T-helper 2 cell treated with Interferon-gamma antibody and Interleukin-4, amounts not matched to agents 5 μg/mL and 100 μg/mL, for 36 hours (primary cell): ENCODE measurements around the gene C5orf47.

ENCODE experiments used
- DNase-seq: peaks from one replicate; pipeline ENCODE4 v3.0.0; 2021; ENCODE audit warnings: low spot score
- H3K27ac Mint-ChIP-seq: one replicate; pipeline ENCODE4 v1.8.0; 2021; ENCODE audit warnings: mild to moderate bottlenecking, mixed read lengths
- H3K27me3 Mint-ChIP-seq: one replicate; pipeline ENCODE4 v1.8.0; 2021; ENCODE audit warnings: low read depth, mixed read lengths
- H3K36me3 Mint-ChIP-seq: one replicate; pipeline ENCODE4 v1.8.0; 2021; ENCODE audit warnings: low read depth, mixed read lengths
- H3K4me1 Mint-ChIP-seq: one replicate; pipeline ENCODE4 v1.8.0; 2021; ENCODE audit warnings: low read depth, mixed read lengths
- H3K4me3 Mint-ChIP-seq: one replicate; pipeline ENCODE4 v1.8.0; 2022; ENCODE audit warnings: mild to moderate bottlenecking, moderate library complexity, mixed read lengths
- H3K9me3 Mint-ChIP-seq: one replicate; pipeline ENCODE4 v1.8.0; 2021; ENCODE audit warnings: mixed read lengths

Gene C5orf47

GRCh38 chr5:173963182-173963838 lies 25.7 kb upstream of the C5orf47 start:
- no peaks in the 10 kb centered on the region for H3K4me1 Mint-ChIP-seq

GRCh38 chr5:173963867-173964441 lies 25.0 kb upstream of the C5orf47 start:
- no peak overlapping the region for H3K27ac Mint-ChIP-seq
- H3K36me3 Mint-ChIP-seq = no peaks in the 10 kb centered on the region
- no peaks in the 10 kb centered on the region for H3K4me1 Mint-ChIP-seq
- no peaks in the 10 kb centered on the region for H3K9me3 Mint-ChIP-seq
- H3K27me3 Mint-ChIP-seq = no peaks in the 10 kb centered on the region
- no peak for DNase-seq
- no peak overlapping the region for H3K4me3 Mint-ChIP-seq

More at GRCh38 chr5:173963182-173963838, 25.7 kb upstream of the C5orf47 start:
- Mint-ChIP-seq H3K27me3 (no peaks in the 10 kb centered on the region), H3K9me3 (no peaks in the 10 kb centered on the region), H3K27ac (no peak overlapping the region), H3K4me3 (no peak overlapping the region), H3K36me3 (no peaks in the 10 kb centered on the region)
- no peak for DNase-seq

GRCh38 chr5:173964506-173964905 lies 24.5 kb upstream of the C5orf47 start:
- Mint-ChIP-seq H3K9me3 (no peaks in the 10 kb centered on the region), H3K27me3 (no peaks in the 10 kb centered on the region), H3K4me1 (no peaks in the 10 kb centered on the region), H3K27ac (no peak overlapping the region), H3K4me3 (no peak overlapping the region), H3K36me3 (no peaks in the 10 kb centered on the region)
- DNase-seq = no peak

GRCh38 chr5:173967241-173967640 lies 21.7 kb upstream of the C5orf47 start:
- H3K27me3 Mint-ChIP-seq = peaks cover 2% of the 10 kb centered on the region
- H3K27ac Mint-ChIP-seq = no peak overlapping the region
- no peaks in the 10 kb centered on the region for H3K36me3 Mint-ChIP-seq
- no peaks in the 10 kb centered on the region for H3K4me1 Mint-ChIP-seq
- H3K4me3 Mint-ChIP-seq = no peak overlapping the region
- no peaks in the 10 kb centered on the region for H3K9me3 Mint-ChIP-seq
- no peak for DNase-seq

GRCh38 chr5:173968154-173968797 lies 20.7 kb upstream of the C5orf47 start:
- H3K36me3 Mint-ChIP-seq = no peaks in the 10 kb centered on the region
- H3K27me3 Mint-ChIP-seq = peaks cover 2% of the 10 kb centered on the region
- H3K4me1 Mint-ChIP-seq = peaks cover 3% of the 10 kb centered on the region
- H3K4me3 Mint-ChIP-seq = no peak overlapping the region
- H3K9me3 Mint-ChIP-seq = no peaks in the 10 kb centered on the region
- H3K27ac Mint-ChIP-seq = no peak overlapping the region
- DNase-seq = no peak

GRCh38 chr5:173969167-173970049 lies 19.6 kb upstream of the C5orf47 start:
- H3K27me3 Mint-ChIP-seq = peaks cover 2% of the 10 kb centered on the region
- peaks cover 5% of the 10 kb centered on the region for H3K4me1 Mint-ChIP-seq
- no peak for DNase-seq
- no peaks in the 10 kb centered on the region for H3K36me3 Mint-ChIP-seq
- H3K9me3 Mint-ChIP-seq = no peaks in the 10 kb centered on the region
- H3K4me3 Mint-ChIP-seq = no peak overlapping the region
- H3K27ac Mint-ChIP-seq = no peak overlapping the region

- H3K36me3 Mint-ChIP-seq = no peaks in the 10 kb centered on the region
- H3K4me1 Mint-ChIP-seq = peaks cover 5% of the 10 kb centered on the region
- H3K27me3 Mint-ChIP-seq = peaks cover 3% of the 10 kb centered on the region
- H3K9me3 Mint-ChIP-seq = no peaks in the 10 kb centered on the region
- no peak overlapping the region for H3K4me3 Mint-ChIP-seq
- no peak overlapping the region for H3K27ac Mint-ChIP-seq
- no peak for DNase-seq
These were observed 17.9 kb upstream of the C5orf47 start for GRCh38 chr5:173970878-173971650.

- no peak for DNase-seq
- Mint-ChIP-seq H3K9me3 (no peaks in the 10 kb centered on the region), H3K4me1 (peaks cover 5% of the 10 kb centered on the region), H3K36me3 (no peaks in the 10 kb centered on the region), H3K27ac (no peak overlapping the region), H3K27me3 (peaks cover 6% of the 10 kb centered on the region), H3K4me3 (no peak overlapping the region)
These were observed 17.2 kb upstream of the C5orf47 start for GRCh38 chr5:173971681-173972345.

GRCh38 chr5:173972607-173972924 lies 16.4 kb upstream of the C5orf47 start:
- Mint-ChIP-seq H3K36me3 (no peaks in the 10 kb centered on the region), H3K4me1 (peaks cover 5% of the 10 kb centered on the region), H3K27ac (no peak overlapping the region), H3K9me3 (no peaks in the 10 kb centered on the region), H3K4me3 (peak overlapping the region; percentile 80), H3K27me3 (peaks cover 10% of the 10 kb centered on the region)
- no peak for DNase-seq

GRCh38 chr5:173972925-173973615 lies 15.9 kb upstream of the C5orf47 start:
- H3K27ac Mint-ChIP-seq = no peak overlapping the region
- peak; percentile 53 for DNase-seq
- no peaks in the 10 kb centered on the region for H3K9me3 Mint-ChIP-seq
- peak overlapping the region; percentile 80 for H3K4me3 Mint-ChIP-seq
- peaks cover 5% of the 10 kb centered on the region for H3K4me1 Mint-ChIP-seq
- no peaks in the 10 kb centered on the region for H3K36me3 Mint-ChIP-seq
- peaks cover 11% of the 10 kb centered on the region for H3K27me3 Mint-ChIP-seq

- peak overlapping the region; percentile 80 for H3K4me3 Mint-ChIP-seq
- H3K27me3 Mint-ChIP-seq = peaks cover 13% of the 10 kb centered on the region
- DNase-seq = no peak
- H3K27ac Mint-ChIP-seq = no peak overlapping the region
- no peaks in the 10 kb centered on the region for H3K36me3 Mint-ChIP-seq
- H3K9me3 Mint-ChIP-seq = no peaks in the 10 kb centered on the region
- peaks cover 5% of the 10 kb centered on the region for H3K4me1 Mint-ChIP-seq
These were observed 15.4 kb upstream of the C5orf47 start for GRCh38 chr5:173973616-173973969.

GRCh38 chr5:173974688-173975239 lies 14.2 kb upstream of the C5orf47 start:
- H3K36me3 Mint-ChIP-seq = no peaks in the 10 kb centered on the region
- peaks cover 20% of the 10 kb centered on the region for H3K27me3 Mint-ChIP-seq
- DNase-seq = no peak
- no peak overlapping the region for H3K4me3 Mint-ChIP-seq
- H3K27ac Mint-ChIP-seq = no peak overlapping the region
- no peaks in the 10 kb centered on the region for H3K9me3 Mint-ChIP-seq
- peaks cover 5% of the 10 kb centered on the region for H3K4me1 Mint-ChIP-seq
